Ectodermal cell (in vitro differentiated cells): Measurements from ENCODE around the gene GCNT4.
A peak's percentile ranks its signal among the peaks of the same experiment; 100 is the strongest.

Experiments
- H3K27ac ChIP-seq: 2 replicates; pipeline ENCODE4 v1.7.0; 2013; ENCODE audit warnings: mild to moderate bottlenecking, low read depth, low read length; ENCODE audit not compliant: insufficient read depth, poor library complexity, severe bottlenecking
- H3K27me3 ChIP-seq: 2 replicates; pipeline ENCODE4 v1.7.0; 2013; ENCODE audit warnings: mild to moderate bottlenecking, low read length; ENCODE audit not compliant: insufficient read depth, control insufficient read depth, poor library complexity, severe bottlenecking
- H3K36me3 ChIP-seq: one replicate; pipeline ENCODE4 v1.7.0; 2013; ENCODE audit warnings: low read length; ENCODE audit not compliant: control insufficient read depth, insufficient read depth
- H3K4me1 ChIP-seq: one replicate; pipeline ENCODE4 v1.7.0; 2013; ENCODE audit warnings: low read length; ENCODE audit not compliant: control insufficient read depth, insufficient read depth
- H3K4me3 ChIP-seq: 2 replicates; pipeline ENCODE4 v1.7.0; 2013; ENCODE audit warnings: low read depth, low read length, control low read depth; ENCODE audit not compliant: insufficient read depth
- H3K9me3 ChIP-seq: 2 replicates; pipeline ENCODE4 v1.7.0; 2013; ENCODE audit warnings: mild to moderate bottlenecking, low read length, moderate library complexity; ENCODE audit not compliant: control insufficient read depth
- WGBS, 2 experiments: methylation state at CpG; one replicate each; pipeline ENCODE4 v1.1.7; 2013; ENCODE audit warnings: missing lambda C conversion rate in 2 of 2; 5-methylcytosine and 5-hydroxymethylcytosine counted together

Gene GCNT4

GRCh38 chr5:75071100-75071499 is 18.7 kb upstream of the GCNT4 start:
- Histone ChIP-seq H3K36me3 (no peaks in the 10 kb centered on the region), H3K27me3 (no peaks in the 10 kb centered on the region), H3K4me1 (no peaks in the 10 kb centered on the region), H3K27ac (no peak overlapping the region), H3K4me3 (no peak overlapping the region), H3K9me3 (no peaks in the 10 kb centered on the region)

GRCh38 chr5:75067434-75067833 is 15.1 kb upstream of the GCNT4 start:
- Histone ChIP-seq H3K27me3 (no peaks in the 10 kb centered on the region), H3K9me3 (no peaks in the 10 kb centered on the region), H3K36me3 (no peaks in the 10 kb centered on the region), H3K4me1 (no peaks in the 10 kb centered on the region), H3K27ac (no peak overlapping the region), H3K4me3 (no peak overlapping the region)
- 94 to 100% methylated on average over 2 to 3 of the region's 3 CpGs for WGBS, 2 experiments

GRCh38 chr5:75062925-75063531 is 10.7 kb upstream of the GCNT4 start:
- H3K36me3 ChIP-seq, result no peaks in the 10 kb centered on the region
- no peak overlapping the region for H3K27ac ChIP-seq
- H3K4me3 ChIP-seq, result no peak overlapping the region
- H3K9me3 ChIP-seq, result no peaks in the 10 kb centered on the region
- no peaks in the 10 kb centered on the region for H3K4me1 ChIP-seq
- 92 to 97% methylated on average over 1 of the region's 2 CpGs for WGBS, 2 experiments
- no peaks in the 10 kb centered on the region for H3K27me3 ChIP-seq

- Histone ChIP-seq H3K4me3 (no peak overlapping the region), H3K9me3 (no peaks in the 10 kb centered on the region), H3K27ac (no peak overlapping the region), H3K27me3 (peaks cover under 1% of the 10 kb centered on the region), H3K36me3 (no peaks in the 10 kb centered on the region), H3K4me1 (peaks cover 5% of the 10 kb centered on the region)
- WGBS, 2 experiments, result 92 to 96% methylated on average over 4 of the region's 4 CpGs
These were observed 7.7 kb upstream of the GCNT4 start for GRCh38 chr5:75059912-75060545.

- 91 to 94% methylated on average over 3 of the region's 3 CpGs for WGBS, 2 experiments
- Histone ChIP-seq H3K4me1 (peaks cover 12% of the 10 kb centered on the region), H3K9me3 (no peaks in the 10 kb centered on the region), H3K27ac (no peak overlapping the region), H3K27me3 (peaks cover 10% of the 10 kb centered on the region), H3K36me3 (no peaks in the 10 kb centered on the region), H3K4me3 (no peak overlapping the region)
These were observed 6.7 kb upstream of the GCNT4 start for GRCh38 chr5:75058986-75059535.

- Histone ChIP-seq H3K9me3 (no peaks in the 10 kb centered on the region), H3K4me3 (no peak overlapping the region), H3K4me1 (peaks cover 12% of the 10 kb centered on the region), H3K27me3 (peaks cover 25% of the 10 kb centered on the region), H3K36me3 (no peaks in the 10 kb centered on the region), H3K27ac (no peak overlapping the region)
- 92 to 100% methylated on average over 2 of the region's 2 CpGs for WGBS, 2 experiments
These were observed 5.2 kb upstream of the GCNT4 start for GRCh38 chr5:75057561-75057960.

- peaks cover 15% of the 10 kb centered on the region for H3K4me1 ChIP-seq
- H3K27me3 ChIP-seq, result peaks cover 43% of the 10 kb centered on the region
- no peaks in the 10 kb centered on the region for H3K9me3 ChIP-seq
- 44 to 47% methylated on average over 1 of the region's 1 CpG for WGBS, 2 experiments
- no peak overlapping the region for H3K27ac ChIP-seq
- H3K4me3 ChIP-seq, result no peak overlapping the region
- no peaks in the 10 kb centered on the region for H3K36me3 ChIP-seq
These were observed 3.4 kb upstream of the GCNT4 start for GRCh38 chr5:75055727-75056144.

GRCh38 chr5:75054134-75054930 is 2.0 kb upstream of the GCNT4 start:
- no peak overlapping the region for H3K27ac ChIP-seq
- H3K36me3 ChIP-seq, result no peaks in the 10 kb centered on the region
- H3K4me3 ChIP-seq, result peak overlapping the region; percentile 59
- no peaks in the 10 kb centered on the region for H3K9me3 ChIP-seq
- H3K4me1 ChIP-seq, result peaks cover 15% of the 10 kb centered on the region
- peaks cover 46% of the 10 kb centered on the region for H3K27me3 ChIP-seq
- WGBS, 2 experiments, result 17% methylated on average over 27 to 28 of the region's 28 CpGs

- Histone ChIP-seq H3K36me3 (no peaks in the 10 kb centered on the region), H3K27me3 (peaks cover 46% of the 10 kb centered on the region), H3K27ac (no peak overlapping the region), H3K4me1 (peaks cover 15% of the 10 kb centered on the region), H3K9me3 (no peaks in the 10 kb centered on the region), H3K4me3 (peak overlapping the region; percentile 59)
- WGBS, 2 experiments, result 0% methylated on average over 95 of the region's 95 CpGs
These were observed 1.2 kb upstream of the GCNT4 start for GRCh38 chr5:75053304-75054133.

GRCh38 chr5:75053054-75053303 is 621 bp upstream of the GCNT4 start:
- peak overlapping the region; percentile 59 for H3K4me3 ChIP-seq
- 0% methylated on average over 40 of the region's 40 CpGs for WGBS, 2 experiments
- H3K36me3 ChIP-seq, result no peaks in the 10 kb centered on the region
- H3K4me1 ChIP-seq, result peaks cover 15% of the 10 kb centered on the region
- no peak overlapping the region for H3K27ac ChIP-seq
- H3K27me3 ChIP-seq, result peaks cover 46% of the 10 kb centered on the region
- H3K9me3 ChIP-seq, result no peaks in the 10 kb centered on the region
